ENCODE results near the gene NDUFA12. TPM values are rescaled to one million over a fixed set of nuclear protein-coding genes. Genes with fewer than 3 reads are reported as not detected.

NDUFA12 gene
- 124 TPM for total RNA-seq
- polyA plus RNA-seq (ENCODE audit: insufficient read depth in 1 of 8, insufficient read length in 8 of 8, low replicate concordance in 1 of 8) = 10 to 100 TPM; 78.0 to 96.3 (median 88.5) TPM
- long read RNA-seq, donor 1, transcript NDUFA12-201 (4 exons, 635 nt) = major isoform, 40 of 46 reads
- long read RNA-seq, donor 1, partial matches to known transcripts = 6 of 46 reads
- long read RNA-seq, donor 1, other reads (novel, unspliced or antisense) = 0 of 46 reads
- long read RNA-seq, donor 2, partial matches to known transcripts = 0 of 4 reads
- long read RNA-seq, donor 2, other reads (novel, unspliced or antisense) = 0 of 4 reads
- long read RNA-seq, donor 3, transcript NDUFA12-201 (4 exons, 635 nt) = major isoform, 67 of 79 reads
- long read RNA-seq, donor 3, partial matches to known transcripts = 9 of 79 reads
- long read RNA-seq, donor 3, other reads (novel, unspliced or antisense) = 0 of 79 reads
- long read RNA-seq, donor 4, transcript NDUFA12-201 (4 exons, 635 nt) = major isoform, 65 of 82 reads
- long read RNA-seq, donor 4, partial matches to known transcripts = 12 of 82 reads
- long read RNA-seq, donor 4, other reads (novel, unspliced or antisense) = 0 of 82 reads
- long read RNA-seq, donor 5, transcript NDUFA12-206 (3 exons, 487 nt) = minor isoform, 14 of 267 reads
- long read RNA-seq, donor 5, transcript NDUFA12-201 (4 exons, 635 nt) = major isoform, 184 of 267 reads
- long read RNA-seq, donor 5, partial matches to known transcripts = 66 of 267 reads
- long read RNA-seq, donor 5, other reads (novel, unspliced or antisense) = 0 of 267 reads
- long read RNA-seq, donor 6, transcript NDUFA12-201 (4 exons, 635 nt) = major isoform, 168 of 242 reads
- long read RNA-seq, donor 6, transcript NDUFA12-206 (3 exons, 487 nt) = minor isoform, 7 of 242 reads
- long read RNA-seq, donor 6, partial matches to known transcripts = 64 of 242 reads
- long read RNA-seq, donor 6, other reads (novel, unspliced or antisense) = 0 of 242 reads
- long read RNA-seq, donor 7, transcript NDUFA12-201 (4 exons, 635 nt) = major isoform, 133 of 227 reads
- long read RNA-seq, donor 7, transcript NDUFA12-206 (3 exons, 487 nt) = minor isoform, 9 of 227 reads
- long read RNA-seq, donor 7, partial matches to known transcripts = 78 of 227 reads
- long read RNA-seq, donor 7, other reads (novel, unspliced or antisense) = 5 of 227 reads
- long read RNA-seq, donor 8, transcript NDUFA12-201 (4 exons, 635 nt) = major isoform, 85 of 129 reads
- long read RNA-seq, donor 8, transcript NDUFA12-202 (2 exons, 472 nt) = minor isoform, 6 of 129 reads
- long read RNA-seq, donor 8, transcript NDUFA12-206 (3 exons, 487 nt) = minor isoform, 6 of 129 reads
- long read RNA-seq, donor 8, partial matches to known transcripts = 31 of 129 reads
- long read RNA-seq, donor 8, other reads (novel, unspliced or antisense) = 0 of 129 reads
- long read RNA-seq, donor 9, transcript NDUFA12-206 (3 exons, 487 nt) = minor isoform, 5 of 166 reads
- long read RNA-seq, donor 9, transcript NDUFA12-202 (2 exons, 472 nt) = minor isoform, 5 of 166 reads
- long read RNA-seq, donor 9, transcript NDUFA12-201 (4 exons, 635 nt) = major isoform, 92 of 166 reads
- long read RNA-seq, donor 9, partial matches to known transcripts = 64 of 166 reads
- long read RNA-seq, donor 9, other reads (novel, unspliced or antisense) = 0 of 166 reads
- long read RNA-seq, donor 10, transcript NDUFA12-201 (4 exons, 635 nt) = major isoform, 117 of 184 reads
- long read RNA-seq, donor 10, transcript NDUFA12-202 (2 exons, 472 nt) = minor isoform, 8 of 184 reads
- long read RNA-seq, donor 10, partial matches to known transcripts = 54 of 184 reads
- long read RNA-seq, donor 10, other reads (novel, unspliced or antisense) = 0 of 184 reads
- long read RNA-seq, donor 11, transcript NDUFA12-202 (2 exons, 472 nt) = minor isoform, 7 of 129 reads
- long read RNA-seq, donor 11, transcript NDUFA12-201 (4 exons, 635 nt) = major isoform, 81 of 129 reads
- long read RNA-seq, donor 11, partial matches to known transcripts = 38 of 129 reads
- long read RNA-seq, donor 11, other reads (novel, unspliced or antisense) = 0 of 129 reads

DNA sequence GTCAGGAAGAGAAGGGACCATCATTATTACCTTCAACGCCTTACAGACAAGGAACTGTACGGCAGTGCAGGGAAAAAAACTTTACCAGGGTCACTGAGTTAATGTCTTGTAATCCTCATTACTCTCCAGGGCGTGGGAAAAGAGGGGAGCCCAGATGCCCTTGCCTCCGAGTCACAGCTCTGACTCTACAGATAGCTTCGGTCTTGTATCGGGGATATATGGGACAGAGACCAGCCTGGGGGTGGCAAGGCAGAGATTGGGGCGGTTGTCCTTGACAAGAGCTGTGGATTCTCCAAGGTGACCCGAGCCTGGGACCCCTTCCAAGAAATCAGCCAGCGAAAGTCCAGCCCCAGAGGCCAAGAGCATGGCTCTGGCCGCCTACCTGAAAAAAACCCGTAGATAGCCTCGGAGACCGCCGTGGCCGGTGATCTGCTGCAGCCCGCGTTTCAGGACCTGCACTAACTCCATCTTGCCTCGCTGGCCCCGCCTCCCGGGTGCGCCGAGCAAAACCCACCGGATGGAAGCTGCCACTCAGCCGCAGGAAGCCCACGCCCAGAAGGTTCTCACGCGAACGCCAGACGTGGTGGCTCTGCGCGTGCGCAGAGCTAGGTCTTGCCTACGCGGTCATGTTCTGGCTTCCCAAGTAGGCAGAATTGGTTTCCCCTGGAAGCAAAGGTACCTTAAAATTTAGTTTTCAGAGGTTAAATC is at the start of gene NDUFA12:
Gene NDUFA12, minus strand, starts transcription at position 485 of the 708 bp plus-strand sequence. Its CDS starts 17 bp downstream, at position 468.
- no peaks in the 10 kb centered on the region for H3K27me3 ChIP-seq (ENCODE audit: control insufficient read depth, insufficient read depth, low read length)
- WGBS (ENCODE audit: insufficient coverage) = under 1% methylated on average over 31 of the region's 34 CpGs
- peak within 1 kb of the TSS; percentile 94 for H3K27ac ChIP-seq (ENCODE audit: low read length)
- DNase-seq = peak; percentile 98
- peaks cover 8% of the 10 kb centered on the region for H3K9me3 ChIP-seq (replicated peaks; ENCODE audit: control insufficient read depth, low read depth, low read length)
- peak within 1 kb of the TSS; percentile 85 for H3K4me3 ChIP-seq (ENCODE audit: low read length)
- H3K4me1 ChIP-seq (ENCODE audit: control insufficient read depth, insufficient read depth, low read length) = peaks cover 3% of the 10 kb centered on the region
- peaks cover 6% of the 10 kb centered on the region for H3K36me3 ChIP-seq (ENCODE audit: control insufficient read depth, insufficient read depth, low read length)

- WGBS (ENCODE audit: insufficient coverage) = 100% methylated on average over 1 of the region's 4 CpGs
- no peaks in the 10 kb centered on the region for H3K4me1 ChIP-seq (ENCODE audit: control insufficient read depth, insufficient read depth, low read length)
- peaks cover 45% of the 10 kb centered on the region for H3K36me3 ChIP-seq (ENCODE audit: control insufficient read depth, insufficient read depth, low read length)
- no peaks in the 10 kb centered on the region for H3K9me3 ChIP-seq (replicated peaks; ENCODE audit: control insufficient read depth, low read depth, low read length)
- H3K4me3 ChIP-seq (ENCODE audit: low read length) = no peak overlapping the region
- no peak for DNase-seq
- H3K27me3 ChIP-seq (ENCODE audit: control insufficient read depth, insufficient read depth, low read length) = no peaks in the 10 kb centered on the region
- no peak overlapping the region for H3K27ac ChIP-seq (ENCODE audit: low read length)
These were observed 47.7 kb upstream of the NDUFA12 start for GRCh38 chr12:95051241-95051640.

GRCh38 chr12:95037906-95038305 is 34.4 kb upstream of the NDUFA12 start:
- no peak overlapping the region for H3K4me3 ChIP-seq (ENCODE audit: low read length)
- no peak overlapping the region for H3K27ac ChIP-seq (ENCODE audit: low read length)
- H3K36me3 ChIP-seq (ENCODE audit: control insufficient read depth, insufficient read depth, low read length) = peaks cover 7% of the 10 kb centered on the region
- no peaks in the 10 kb centered on the region for H3K27me3 ChIP-seq (ENCODE audit: control insufficient read depth, insufficient read depth, low read length)
- H3K4me1 ChIP-seq (ENCODE audit: control insufficient read depth, insufficient read depth, low read length) = no peaks in the 10 kb centered on the region
- H3K9me3 ChIP-seq (replicated peaks; ENCODE audit: control insufficient read depth, low read depth, low read length) = no peaks in the 10 kb centered on the region
- no peak for DNase-seq
- no CpG with 5 or more reads among the region's 2 CpGs for WGBS (ENCODE audit: insufficient coverage)

DNA sequence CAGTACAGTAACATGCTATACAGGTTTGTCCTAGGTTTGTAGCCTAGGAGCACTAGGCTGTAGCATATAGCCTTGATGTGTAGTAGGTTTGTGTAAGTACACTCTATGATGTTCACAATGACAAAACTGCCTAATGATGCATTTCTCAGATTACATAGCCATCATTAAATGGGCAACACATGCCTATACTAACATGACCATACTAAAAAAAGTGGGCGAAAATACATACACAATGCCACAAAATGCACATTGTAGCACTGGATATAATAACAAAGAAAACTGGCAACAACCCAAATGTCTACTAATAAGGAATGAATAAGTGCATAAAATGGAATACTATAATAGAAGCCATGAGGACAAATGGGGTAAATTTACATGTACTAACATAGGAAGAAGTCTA is 31.3 kb upstream of the NDUFA12 start:
- H3K4me3 ChIP-seq (ENCODE audit: low read length) = no peak overlapping the region
- H3K36me3 ChIP-seq (ENCODE audit: control insufficient read depth, insufficient read depth, low read length) = peaks cover 7% of the 10 kb centered on the region
- DNase-seq = no peak
- no peaks in the 10 kb centered on the region for H3K27me3 ChIP-seq (ENCODE audit: control insufficient read depth, insufficient read depth, low read length)
- H3K9me3 ChIP-seq (replicated peaks; ENCODE audit: control insufficient read depth, low read depth, low read length) = no peaks in the 10 kb centered on the region
- no peak overlapping the region for H3K27ac ChIP-seq (ENCODE audit: low read length)
- H3K4me1 ChIP-seq (ENCODE audit: control insufficient read depth, insufficient read depth, low read length) = no peaks in the 10 kb centered on the region
- no CpG with 5 or more reads among the region's 1 CpG for WGBS (ENCODE audit: insufficient coverage)

DNA sequence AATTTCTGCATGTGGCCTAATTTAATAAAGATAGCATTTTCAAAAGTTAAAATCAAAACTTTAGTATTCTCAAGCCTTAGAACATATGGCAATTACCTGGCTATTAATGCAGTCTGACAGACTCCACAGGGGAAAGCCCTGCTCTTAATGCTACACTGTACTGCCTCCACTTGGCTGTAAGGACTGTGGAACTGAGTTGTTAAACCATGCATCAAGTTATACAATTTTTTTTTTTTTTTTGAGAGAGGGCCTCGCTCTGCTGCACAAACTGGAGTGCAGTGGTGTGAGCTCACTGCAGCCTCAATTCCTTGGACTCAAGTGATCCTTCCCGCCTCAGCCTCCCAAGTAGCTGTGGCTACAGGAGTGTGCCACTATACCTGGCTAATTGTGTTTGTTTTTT is 19.0 kb upstream of the NDUFA12 start:
- no peak for DNase-seq
- H3K4me1 ChIP-seq (ENCODE audit: control insufficient read depth, insufficient read depth, low read length) = no peaks in the 10 kb centered on the region
- no peaks in the 10 kb centered on the region for H3K27me3 ChIP-seq (ENCODE audit: control insufficient read depth, insufficient read depth, low read length)
- H3K9me3 ChIP-seq (replicated peaks; ENCODE audit: control insufficient read depth, low read depth, low read length) = no peaks in the 10 kb centered on the region
- 93% methylated on average over 2 of the region's 2 CpGs for WGBS (ENCODE audit: insufficient coverage)
- no peak overlapping the region for H3K27ac ChIP-seq (ENCODE audit: low read length)
- no peak overlapping the region for H3K4me3 ChIP-seq (ENCODE audit: low read length)
- peaks cover 17% of the 10 kb centered on the region for H3K36me3 ChIP-seq (ENCODE audit: control insufficient read depth, insufficient read depth, low read length)

GRCh38 chr12:95017482-95017881 is 14.0 kb upstream of the NDUFA12 start:
- no peak overlapping the region for H3K27ac ChIP-seq (ENCODE audit: low read length)
- no peak overlapping the region for H3K4me3 ChIP-seq (ENCODE audit: low read length)
- peaks cover 2% of the 10 kb centered on the region for H3K36me3 ChIP-seq (ENCODE audit: control insufficient read depth, insufficient read depth, low read length)
- H3K9me3 ChIP-seq (replicated peaks; ENCODE audit: control insufficient read depth, low read depth, low read length) = no peaks in the 10 kb centered on the region
- H3K4me1 ChIP-seq (ENCODE audit: control insufficient read depth, insufficient read depth, low read length) = no peaks in the 10 kb centered on the region
- DNase-seq = no peak
- no CpG with 5 or more reads among the region's 1 CpG for WGBS (ENCODE audit: insufficient coverage)
- no peaks in the 10 kb centered on the region for H3K27me3 ChIP-seq (ENCODE audit: control insufficient read depth, insufficient read depth, low read length)

DNA sequence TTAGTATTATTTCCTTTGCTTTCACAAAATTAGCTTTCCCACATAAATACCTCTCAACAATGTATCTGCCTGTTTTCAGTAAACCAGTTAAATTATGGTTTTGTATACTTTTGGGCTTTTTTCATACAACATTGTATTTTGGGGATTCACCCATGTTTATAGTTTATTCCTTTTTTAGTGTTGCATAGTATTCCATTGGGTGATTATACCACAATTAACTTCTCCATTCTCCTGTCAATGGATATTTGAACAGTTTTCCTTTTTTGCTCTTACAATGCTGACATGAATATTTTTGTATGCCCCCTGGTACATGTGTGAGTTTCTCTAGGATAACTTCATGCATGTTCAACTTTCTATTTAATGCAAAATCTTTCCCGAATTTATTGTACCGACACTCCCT is 12.6 kb upstream of the NDUFA12 start:
- H3K36me3 ChIP-seq (ENCODE audit: control insufficient read depth, insufficient read depth, low read length) = no peaks in the 10 kb centered on the region
- no peak overlapping the region for H3K4me3 ChIP-seq (ENCODE audit: low read length)
- H3K27ac ChIP-seq (ENCODE audit: low read length) = no peak overlapping the region
- WGBS (ENCODE audit: insufficient coverage) = no CpG with 5 or more reads among the region's 2 CpGs
- H3K27me3 ChIP-seq (ENCODE audit: control insufficient read depth, insufficient read depth, low read length) = no peaks in the 10 kb centered on the region
- H3K4me1 ChIP-seq (ENCODE audit: control insufficient read depth, insufficient read depth, low read length) = no peaks in the 10 kb centered on the region
- DNase-seq = no peak
- no peaks in the 10 kb centered on the region for H3K9me3 ChIP-seq (replicated peaks; ENCODE audit: control insufficient read depth, low read depth, low read length)

DNA sequence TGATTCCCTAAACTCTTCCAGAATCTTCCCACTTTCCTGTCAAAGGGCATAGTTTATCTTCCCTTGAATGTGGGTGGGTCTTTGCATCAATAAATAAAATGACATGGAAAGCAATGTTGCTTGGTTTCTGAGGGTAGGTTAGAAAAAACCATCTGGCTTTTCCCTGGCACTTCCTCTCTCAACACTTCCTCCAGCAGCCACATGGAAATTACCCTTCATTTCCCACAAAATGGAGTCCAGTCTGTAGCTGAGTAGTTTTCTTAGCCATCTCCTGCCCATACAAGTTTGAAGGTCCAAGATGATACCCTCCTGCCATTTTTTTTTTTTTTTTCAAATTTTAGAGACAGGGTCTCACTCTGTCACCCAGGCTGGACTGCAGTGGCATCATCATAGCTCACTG is 11.1 kb upstream of the NDUFA12 start:
- H3K9me3 ChIP-seq (replicated peaks; ENCODE audit: control insufficient read depth, low read depth, low read length) = no peaks in the 10 kb centered on the region
- no peak for DNase-seq
- no peaks in the 10 kb centered on the region for H3K27me3 ChIP-seq (ENCODE audit: control insufficient read depth, insufficient read depth, low read length)
- no peak overlapping the region for H3K4me3 ChIP-seq (ENCODE audit: low read length)
- H3K36me3 ChIP-seq (ENCODE audit: control insufficient read depth, insufficient read depth, low read length) = no peaks in the 10 kb centered on the region
- H3K27ac ChIP-seq (ENCODE audit: low read length) = no peak overlapping the region
- H3K4me1 ChIP-seq (ENCODE audit: control insufficient read depth, insufficient read depth, low read length) = no peaks in the 10 kb centered on the region
